ENCODE measurements around the gene GLB1L2.

GRCh38 chr11:134416726-134417125 lies 84.9 kb downstream of the GLB1L2 start:
- TF ChIP-seq CTCF (IDR thresholded peaks at IDR 0.05; ENCODE audit: insufficient read depth, low read length) (no peak), REST (IDR thresholded peaks at IDR 0.05; ENCODE audit: insufficient replicate concordance, low read depth) (no peak), POLR2AphosphoS5 (IDR thresholded peaks at IDR 0.05; ENCODE audit: low read depth) (no peak), GABPA (IDR thresholded peaks at IDR 0.05; ENCODE audit: low read depth) (no peak), SPI1 (IDR thresholded peaks at IDR 0.05; ENCODE audit: borderline replicate concordance, low read depth) (no peak)
